Right lobe of liver (tissue), 6 donors: Measurements from ENCODE around the gene ASTE1. TPM values are rescaled to one million over a fixed set of nuclear protein-coding genes. Genes with fewer than 3 reads are reported as not detected.

ENCODE experiments used
- ATAC-seq, 4 donors: fragments of 200-7000 bp; cut with Tn5 transposase; one replicate each; pipeline ENCODE4 v1.9.1; 2020; ENCODE audit warnings: mild to moderate bottlenecking in 4 of 4, moderate library complexity in 4 of 4
- DNase-seq, 3 donors: peaks; one replicate each; pipeline ENCODE4 v3.0.0-alpha.2; 2020
- H3K27ac ChIP-seq, 3 donors: fragments of 200-600 bp; one replicate each; pipeline ENCODE4 v1.8.0; 2022
- H3K27me3 ChIP-seq, 2 donors: fragments of 200-600 bp; one replicate each; pipeline ENCODE4 v1.8.0; 2022
- H3K36me3 ChIP-seq, 4 donors: fragments of 200-600 bp; sonication (generic) in 1 of 4; one replicate each; pipeline versions ENCODE4 v1.5.1 to v1.8.0; 2017 to 2022; ENCODE audit warnings: control low read depth in 1 of 4
- H3K4me1 ChIP-seq, 4 donors: fragments of 200-600 bp; sonication (generic) in 1 of 4; one replicate each; pipeline versions ENCODE4 v1.5.1 to v1.8.0; 2017 to 2022; ENCODE audit warnings: control low read depth in 1 of 4
- H3K4me3 ChIP-seq, 3 donors: fragments of 200-600 bp; one replicate each; pipeline ENCODE4 v1.8.0; 2022
- H3K9me3 ChIP-seq, 4 donors: fragments of 200-600 bp; sonication (generic) in 1 of 4; one replicate each; pipeline versions ENCODE4 v1.5.1 to v1.8.0; 2017 to 2022; ENCODE audit warnings: control low read depth in 1 of 4
- CTCF ChIP-seq, 4 donors: fragments of 200-600 bp in 3 of 4; fragments of 450-650 bp in 1 of 4; IDR thresholded peaks; one replicate each; pipeline versions ENCODE4 v1.5.1 to v1.8.0; 2016 to 2022; ENCODE audit warnings: antibody characterized with exemption in 4 of 4, mild to moderate bottlenecking in 2 of 4
- POLR2A ChIP-seq: fragments of 450-650 bp; IDR thresholded peaks from one replicate; pipeline ENCODE4 v1.6.1; 2017; ENCODE audit warnings: antibody characterized with exemption, mild to moderate bottlenecking
- WGBS: methylation state at CpG from one replicate; pipeline ENCODE4 v1.1.6; 2018; ENCODE audit warnings: low coverage, low lambda C conversion rate; ENCODE audit not compliant: insufficient coverage; ENCODE audit errors: missing lambda C conversion rate; 5-methylcytosine and 5-hydroxymethylcytosine counted together
- intact Hi-C, 2 donors: fragments of 100-400 bp; cut with DNase I; formaldehyde crosslinking; loops; one replicate each; pipeline versions ENCODE4 v1.11.2 to v1.14.1; 2022
- total RNA-seq, 6 experiments: library from RNA; depleted of rRNA in 2 of 6; stranded (reverse); fragments of >200 nt in 2 of 6; fragmentation: NEBNext Ultra II Directional in 3 of 6; extraction: Animal tissue kit (Norgen Biotek cat#: 25700) in 3 of 6; gene quantifications; one replicate each; pipeline versions ENCODE4 v1.1.0 to v1.2.4, GENCODE V29; 2016 to 2023
- donor health status: DM: no; HTN: yes; CAD: no.
- donor health status: DM: no; HTN: no; CAD: no.
- donor health status: DM: no; HTN: no; CAD: no.
- donor health status: DM: no; HTN: yes; CAD: no.
- donor health status: DM: no; HTN: yes; CAD: no.

ASTE1 gene
- total RNA-seq, 6 experiments from 2014 or later: 3.0 to 4.6 (median 3.3) TPM

- Histone ChIP-seq H3K4me1 (no peaks in the 10 kb centered on the region), H3K27ac (no peak overlapping the region), H3K36me3 (no peaks in the 10 kb centered on the region), H3K9me3 (no peaks in the 10 kb centered on the region), H3K4me3 (no peak overlapping the region), H3K27me3 (no peaks in the 10 kb centered on the region)
- TF ChIP-seq CTCF (IDR thresholded peaks at IDR 0.05) (no peak), POLR2A (no peak)
- intact Hi-C loops: no loop called here
- ATAC-seq (no peak), DNase-seq (no peak)
Measured at GRCh38 chr3:130971208-130971607, 55.4 kb downstream of the ASTE1 start.

DNA sequence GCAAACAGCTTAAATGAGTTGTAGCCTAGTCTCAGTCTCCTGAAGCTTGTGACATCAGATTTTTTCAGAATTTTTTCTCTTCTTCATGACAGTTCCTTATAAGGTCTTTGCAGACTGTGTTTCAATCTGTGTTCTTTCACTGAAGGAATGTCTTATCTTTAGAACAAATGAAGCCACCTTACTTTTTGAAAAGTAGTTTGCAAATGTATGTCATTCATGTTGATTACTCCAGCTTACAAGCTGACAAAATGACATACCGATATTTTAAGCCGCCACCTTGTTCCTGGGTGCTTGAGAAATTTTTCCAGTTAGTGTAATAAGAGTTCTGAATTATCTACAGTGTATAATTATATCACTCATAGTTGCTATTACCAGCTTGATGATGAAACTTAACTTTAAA lies 57.0 kb downstream of the ASTE1 start:
- TF ChIP-seq CTCF (IDR thresholded peaks at IDR 0.05) (no peak), POLR2A (no peak)
- DNase-seq: no peak
- Histone ChIP-seq H3K4me1 (no peaks in the 10 kb centered on the region), H3K27ac (no peak overlapping the region), H3K27me3 (no peaks in the 10 kb centered on the region), H3K36me3 (peaks cover 0 to 10% (median 1%) of the 10 kb centered on the region in 4 donors), H3K4me3 (no peak overlapping the region), H3K9me3 (no peaks in the 10 kb centered on the region)
- WGBS: 95% methylated on average over 2 of the region's 2 CpGs
- ATAC-seq: no peak
- intact Hi-C loops: no loop called here

GRCh38 chr3:130968221-130968620 lies 58.4 kb downstream of the ASTE1 start:
- H3K4me1 ChIP-seq: no peaks in the 10 kb centered on the region
- H3K27ac ChIP-seq: no peak overlapping the region
- H3K36me3 ChIP-seq: peaks cover 0 to 15% (median 2%) of the 10 kb centered on the region in 4 donors
- H3K27me3 ChIP-seq: no peaks in the 10 kb centered on the region
- no peak for ATAC-seq
- no peak for DNase-seq
- no peak for TF ChIP-seq POLR2A
- no peak for TF ChIP-seq CTCF (IDR thresholded peaks at IDR 0.05)
- no peak overlapping the region for H3K4me3 ChIP-seq
- intact Hi-C loops: no loop called here
- 93% methylated on average over 3 of the region's 3 CpGs for WGBS
- no peaks in the 10 kb centered on the region for H3K9me3 ChIP-seq

- intact Hi-C loops: no loop called here
- Histone ChIP-seq H3K27ac (no peak overlapping the region), H3K36me3 (peaks cover 0 to 15% (median 2%) of the 10 kb centered on the region in 4 donors), H3K4me1 (no peaks in the 10 kb centered on the region), H3K4me3 (no peak overlapping the region), H3K27me3 (no peaks in the 10 kb centered on the region), H3K9me3 (no peaks in the 10 kb centered on the region)
- DNase-seq (no peak), ATAC-seq (no peak)
- TF ChIP-seq POLR2A: no peak
- no peak for TF ChIP-seq CTCF (IDR thresholded peaks at IDR 0.05)
- 92% methylated on average over 2 of the region's 2 CpGs for WGBS
Measured at GRCh38 chr3:130967281-130967680, 59.3 kb downstream of the ASTE1 start.

DNA sequence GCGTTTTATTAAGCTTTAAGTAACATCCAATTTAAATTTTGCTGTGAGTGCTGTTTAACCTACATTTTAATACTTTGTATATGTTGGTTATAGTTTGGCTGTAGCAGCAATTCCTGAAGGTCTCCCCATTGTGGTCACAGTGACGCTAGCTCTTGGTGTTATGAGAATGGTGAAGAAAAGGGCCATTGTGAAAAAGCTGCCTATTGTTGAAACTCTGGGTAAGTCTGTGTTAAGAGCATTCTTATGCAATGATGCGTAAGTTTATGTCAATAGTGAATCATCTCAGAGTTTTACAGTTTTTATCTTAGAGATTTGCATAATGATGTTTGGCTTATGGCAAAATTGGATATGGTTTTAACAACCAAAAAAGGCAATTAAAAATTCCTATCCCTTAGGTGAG lies 62.7 kb downstream of the ASTE1 start:
- peaks cover 0 to 36% (median 2%) of the 10 kb centered on the region in 4 donors for H3K36me3 ChIP-seq
- 96% methylated on average over 2 of the region's 3 CpGs for WGBS
- no peak overlapping the region for H3K4me3 ChIP-seq
- no peaks in the 10 kb centered on the region for H3K27me3 ChIP-seq
- DNase-seq: no peak
- no peaks in the 10 kb centered on the region for H3K4me1 ChIP-seq
- no peaks in the 10 kb centered on the region for H3K9me3 ChIP-seq
- ATAC-seq: no peak
- intact Hi-C loops: no loop called here
- no peak for TF ChIP-seq POLR2A
- TF ChIP-seq CTCF (IDR thresholded peaks at IDR 0.05): no peak
- no peak overlapping the region for H3K27ac ChIP-seq
